Measurements from ENCODE around the gene KIDINS220.

The KIDINS220 gene

DNA sequence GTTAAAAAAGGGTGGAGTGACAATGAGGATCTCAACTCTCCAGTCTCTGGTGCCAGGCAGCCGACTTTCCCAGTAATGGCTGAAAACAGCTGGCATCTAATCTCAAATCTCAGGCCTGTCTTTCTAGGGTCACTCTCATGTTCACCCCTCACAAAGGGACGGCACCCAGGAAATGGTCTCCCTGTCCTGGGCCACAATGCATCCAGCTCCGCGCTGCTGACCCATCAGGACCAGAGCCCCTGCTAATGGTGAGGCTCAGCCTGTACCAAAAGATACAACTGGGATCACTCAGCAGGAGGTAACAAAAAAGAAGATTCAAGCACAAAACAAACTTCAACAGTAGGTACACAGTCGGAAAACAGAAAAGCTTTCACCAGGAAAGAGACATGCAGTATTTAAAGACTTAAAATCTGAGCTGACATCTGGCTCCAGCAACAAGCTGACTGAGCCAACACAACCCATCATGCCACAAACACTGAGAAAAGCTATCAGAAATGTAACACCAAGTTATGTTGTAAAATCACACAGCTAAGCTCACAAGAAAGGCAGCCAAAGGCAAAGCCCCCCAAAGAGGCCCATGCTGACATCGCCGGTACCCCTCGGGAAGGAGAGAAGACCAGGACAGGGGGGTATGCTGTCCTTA lies 13.6 kb upstream of the KIDINS220 start:
- DNase-seq, result no peak

DNA sequence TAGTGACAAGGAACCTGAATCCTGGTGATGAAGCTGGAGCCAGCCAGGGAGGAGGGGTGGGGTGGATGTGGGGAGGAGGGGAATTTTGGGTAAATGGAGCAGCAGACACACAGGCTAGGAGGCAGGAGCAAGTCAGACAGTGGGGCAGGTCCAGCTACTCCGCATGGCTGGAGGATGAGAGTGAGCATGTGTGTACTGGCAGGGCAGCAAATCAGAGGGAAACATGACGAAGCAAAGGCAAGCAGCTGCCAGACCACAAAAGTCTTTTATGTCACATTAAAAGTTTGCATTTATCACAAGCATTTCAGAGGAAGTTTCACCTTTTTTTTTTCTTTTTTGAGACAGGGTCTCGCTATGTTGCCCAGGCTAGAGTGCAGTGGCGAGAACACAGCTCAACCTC lies 11.9 kb upstream of the KIDINS220 start:
- DNase-seq, result no peak

DNA sequence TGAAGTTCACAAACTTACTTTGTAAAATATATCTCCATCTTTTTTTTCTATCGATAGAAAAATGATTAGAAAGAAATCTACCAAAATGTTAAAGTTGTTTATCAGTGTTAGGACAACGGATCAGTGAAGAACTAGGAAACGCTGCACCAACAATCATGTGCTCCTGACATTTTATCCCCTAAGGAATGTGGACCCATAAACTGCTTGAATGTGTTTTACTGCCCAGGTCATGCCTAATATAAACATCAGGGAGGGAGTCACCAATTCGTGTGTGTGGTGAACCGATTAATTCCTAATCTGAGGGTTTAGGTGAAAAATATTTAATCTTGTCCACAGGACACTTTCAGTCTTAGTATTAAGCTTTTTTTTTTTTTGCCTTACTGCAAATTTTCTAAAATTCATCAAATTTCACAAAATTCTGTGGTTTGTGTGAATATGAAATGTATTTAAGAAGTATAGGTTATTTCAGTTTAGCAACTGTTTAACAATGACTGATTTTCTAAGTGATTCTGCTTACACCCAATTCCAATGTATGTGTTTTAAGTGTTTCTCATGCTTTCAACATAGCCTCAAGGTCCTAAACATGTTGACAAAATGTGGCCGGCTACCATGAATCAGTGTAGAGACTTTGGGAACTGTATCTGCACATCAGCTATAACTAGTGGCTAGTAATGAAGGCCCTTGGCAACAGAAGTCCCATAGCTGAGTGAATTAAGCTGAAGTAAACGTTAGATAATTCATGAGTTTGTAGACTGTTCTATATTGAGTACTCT lies 11.1 kb upstream of the KIDINS220 start:
- DNase-seq, result no peak

DNA sequence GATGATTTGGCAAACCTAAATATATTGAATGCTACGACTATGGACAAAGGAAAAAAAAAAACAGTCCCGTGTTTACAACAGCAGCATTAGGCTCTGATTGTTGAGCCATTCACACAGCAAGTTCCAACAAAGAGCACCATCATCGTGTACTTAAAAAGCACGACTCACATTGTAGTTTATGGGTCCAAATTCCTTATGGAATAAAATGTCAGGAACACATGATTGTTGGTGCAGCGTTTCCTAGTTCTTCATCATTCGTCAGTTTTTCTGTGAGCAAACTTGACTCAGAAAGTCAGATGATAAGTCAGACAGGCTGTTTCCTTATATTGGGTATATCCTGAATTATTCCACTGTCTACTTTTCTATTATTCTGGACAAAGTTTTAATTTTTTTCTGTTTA lies 10.0 kb upstream of the KIDINS220 start:
- DNase-seq, result no peak

DNA sequence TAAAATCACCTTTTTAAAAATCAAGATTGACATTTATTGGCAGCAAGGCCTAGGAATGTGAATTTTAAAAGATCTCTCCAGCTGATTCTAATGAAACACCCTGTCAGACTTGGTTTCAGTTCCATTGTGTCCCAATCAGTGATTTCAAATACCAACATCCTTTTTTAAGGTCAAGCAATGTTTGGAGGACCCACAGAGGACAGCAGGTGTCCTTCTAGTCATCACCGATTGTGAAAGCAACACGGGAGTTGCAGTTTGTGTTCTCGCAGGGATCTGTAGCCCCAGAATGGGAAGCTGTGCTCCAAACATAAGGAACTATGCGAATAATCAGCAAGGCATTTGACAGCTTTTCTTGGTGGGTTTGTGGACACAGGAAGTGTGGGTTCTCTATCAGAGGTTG lies 4.5 kb upstream of the KIDINS220 start:
- DNase-seq, result no peak

DNA sequence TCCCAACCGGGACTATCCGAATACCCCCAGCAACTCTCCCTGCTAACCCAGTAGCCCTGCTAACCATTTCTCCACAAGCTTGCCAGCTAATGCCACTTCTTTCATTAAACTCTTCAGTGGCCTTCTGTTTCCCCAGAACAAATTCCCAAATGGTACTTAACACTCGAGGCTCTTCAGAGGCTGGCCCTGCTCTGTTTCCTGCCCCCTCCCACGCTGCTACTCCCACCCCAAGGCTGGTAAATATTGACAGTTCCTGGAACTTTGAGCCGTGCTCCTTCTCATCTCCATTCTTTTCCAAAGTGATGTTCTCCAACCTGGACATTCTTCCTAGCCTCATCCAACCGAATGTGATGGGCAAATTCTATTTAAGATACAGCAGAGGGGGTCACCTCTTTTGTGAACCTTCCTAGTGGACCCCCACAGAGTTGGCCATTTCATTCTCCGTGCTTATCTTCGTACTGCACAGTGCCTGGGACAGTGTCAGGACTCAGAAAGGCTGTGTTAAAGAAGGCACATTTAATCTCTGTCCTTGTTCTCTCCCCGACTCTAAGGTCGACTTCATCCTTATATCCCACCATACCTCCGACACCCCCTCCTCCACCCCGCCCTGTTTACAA lies 3.2 kb upstream of the KIDINS220 start:
- no peak for DNase-seq

DNA sequence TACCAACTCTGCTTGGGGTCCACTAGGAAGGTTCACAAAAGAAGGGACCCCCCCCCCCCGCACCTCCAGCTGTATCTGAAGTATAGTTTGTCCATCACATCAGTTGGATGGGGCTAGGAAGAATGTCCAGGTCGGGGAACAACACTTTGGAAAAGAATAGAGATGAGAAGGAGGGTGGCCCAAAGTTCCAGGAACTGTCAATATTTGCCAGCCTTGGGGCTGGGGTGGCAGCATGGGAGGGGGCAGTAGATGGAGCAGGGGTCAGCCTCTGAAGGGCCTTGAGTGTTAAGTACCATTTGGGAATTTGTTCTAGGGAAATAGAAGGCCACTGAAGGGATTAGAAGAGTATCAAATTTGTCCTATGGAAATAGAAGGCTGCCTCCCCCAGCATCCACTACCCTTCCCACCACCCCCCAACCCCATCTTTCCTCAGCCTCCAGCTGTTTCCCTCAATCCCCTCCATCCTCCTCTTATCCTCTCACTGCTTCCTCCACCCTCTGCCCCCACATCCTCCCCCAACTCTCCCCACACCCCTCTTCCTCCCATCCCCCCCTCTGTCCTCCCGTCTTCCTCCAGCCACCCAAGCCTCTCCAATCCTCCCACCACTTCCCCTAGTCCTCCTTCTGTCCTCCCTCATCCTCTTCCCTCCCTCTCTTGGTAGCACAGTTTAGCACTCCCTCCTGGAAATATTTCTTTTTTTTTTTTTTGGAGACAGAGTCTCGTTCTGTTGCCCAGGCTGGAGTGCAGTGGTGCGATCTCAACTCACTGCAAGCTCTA lies 2.0 kb upstream of the KIDINS220 start:
- DNase-seq, result no peak

DNA sequence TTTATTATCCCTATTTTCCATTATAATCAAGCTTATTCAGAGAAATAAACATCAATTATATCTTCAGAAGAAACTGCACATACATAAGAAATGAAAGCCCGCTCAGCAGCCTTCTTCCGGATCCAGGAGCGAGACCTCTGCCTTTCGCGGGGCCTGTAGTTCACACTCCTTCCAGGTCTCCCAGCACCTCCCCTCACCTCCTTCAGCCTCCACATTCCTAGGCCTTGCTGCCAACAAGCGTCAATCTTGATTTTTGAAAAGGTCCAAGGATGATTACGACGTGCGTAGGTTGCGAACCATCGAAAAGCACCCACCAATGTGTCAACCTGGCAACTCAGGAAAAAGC lies 355 bp upstream of the KIDINS220 start:
- DNase-seq, result no peak

DNA sequence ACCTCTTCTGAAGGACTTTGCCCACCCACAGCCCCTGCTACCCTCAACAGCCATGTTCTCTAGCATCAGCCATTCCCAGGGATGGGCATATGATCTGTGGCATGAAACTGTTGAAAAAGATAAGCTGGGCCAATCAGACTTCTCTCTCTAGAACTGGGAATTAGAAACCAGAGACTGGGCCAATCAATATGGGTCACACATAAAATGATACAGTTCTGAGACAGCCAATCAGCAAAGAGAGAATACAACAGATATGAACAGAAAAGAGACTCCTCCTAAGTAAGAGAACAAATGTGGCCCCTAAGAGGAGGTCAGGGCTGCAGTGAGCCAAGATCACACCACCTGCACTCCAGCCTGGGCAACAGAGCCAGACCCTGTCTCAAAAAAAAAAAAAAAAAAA lies 2.1 kb downstream of the KIDINS220 start:
- no peak for DNase-seq

DNA sequence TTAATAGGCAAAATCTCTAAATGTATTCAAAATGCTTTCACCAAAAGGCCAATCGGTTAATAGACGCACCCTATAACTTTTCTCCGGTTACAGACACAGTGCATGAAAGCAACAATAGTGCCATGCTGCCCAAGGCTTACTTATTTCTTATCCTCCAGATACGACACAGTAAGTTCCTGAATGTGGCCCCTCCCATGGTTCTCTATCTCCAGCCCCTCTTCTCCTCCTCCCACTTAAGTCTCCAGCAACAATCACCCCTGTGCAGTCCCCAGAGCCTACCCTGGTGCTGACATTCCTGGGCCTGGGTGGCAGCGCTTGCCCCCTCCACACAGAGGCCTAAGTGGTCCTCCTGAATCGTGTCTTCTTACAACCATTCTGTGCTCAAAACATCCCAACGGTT lies 3.6 kb downstream of the KIDINS220 start:
- DNase-seq, result no peak

DNA sequence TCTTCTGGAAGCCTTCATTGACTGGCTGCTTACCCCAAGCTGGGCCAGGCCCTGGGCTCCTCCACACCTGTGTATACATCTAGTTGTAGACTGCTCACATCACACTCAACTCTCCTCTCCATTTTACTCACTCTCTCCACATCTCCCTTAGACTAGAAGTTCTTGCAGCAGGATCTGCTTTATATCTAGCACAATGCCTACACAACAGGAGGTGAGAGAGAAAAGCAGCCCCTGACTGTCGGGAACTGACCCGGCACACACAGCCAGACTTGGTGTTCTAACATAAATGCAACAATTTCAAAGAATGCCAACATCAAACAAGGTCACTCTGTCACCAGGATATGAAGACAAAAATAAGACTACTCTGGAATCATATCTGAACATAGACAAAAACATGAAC lies 5.9 kb downstream of the KIDINS220 start:
- DNase-seq, result no peak

DNA sequence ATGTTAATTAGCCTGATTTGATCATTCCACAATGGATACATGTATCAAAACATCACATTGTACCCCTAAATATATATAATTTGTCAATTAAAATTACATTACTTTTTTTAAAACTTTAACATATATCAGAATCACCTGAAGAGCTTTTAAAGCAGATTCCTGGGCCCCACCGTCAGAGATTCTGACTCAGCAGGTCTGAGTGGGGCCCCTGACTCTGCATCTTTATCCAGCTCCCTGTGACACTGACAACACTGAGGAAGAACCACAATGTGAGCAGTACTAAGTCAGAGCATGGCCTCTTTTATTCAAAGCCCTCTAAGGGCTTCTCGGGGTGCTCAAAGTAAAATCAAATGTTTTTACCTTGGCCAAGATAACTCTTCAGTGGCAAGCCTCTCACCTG lies 9.7 kb downstream of the KIDINS220 start:
- DNase-seq, result no peak

DNA sequence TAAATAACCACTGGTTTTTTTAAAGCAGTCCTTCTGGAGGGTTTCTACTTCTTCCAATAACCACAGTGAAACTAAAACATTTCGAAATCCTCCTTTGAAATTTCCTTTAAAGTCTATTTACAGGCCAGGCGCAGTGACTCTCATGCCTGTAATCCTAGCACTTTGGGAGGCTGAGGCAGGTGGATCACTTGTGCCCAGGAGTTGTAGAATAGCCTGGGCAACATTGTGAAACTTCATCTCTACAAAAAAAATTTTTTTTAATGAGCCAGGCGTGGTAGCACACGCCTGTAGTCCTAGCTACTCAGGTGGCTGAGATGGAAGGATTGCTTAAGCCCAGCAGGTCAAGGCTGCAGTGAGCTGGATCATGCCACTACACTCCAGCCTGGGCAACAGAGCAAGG lies 15.2 kb downstream of the KIDINS220 start:
- no peak for DNase-seq

DNA sequence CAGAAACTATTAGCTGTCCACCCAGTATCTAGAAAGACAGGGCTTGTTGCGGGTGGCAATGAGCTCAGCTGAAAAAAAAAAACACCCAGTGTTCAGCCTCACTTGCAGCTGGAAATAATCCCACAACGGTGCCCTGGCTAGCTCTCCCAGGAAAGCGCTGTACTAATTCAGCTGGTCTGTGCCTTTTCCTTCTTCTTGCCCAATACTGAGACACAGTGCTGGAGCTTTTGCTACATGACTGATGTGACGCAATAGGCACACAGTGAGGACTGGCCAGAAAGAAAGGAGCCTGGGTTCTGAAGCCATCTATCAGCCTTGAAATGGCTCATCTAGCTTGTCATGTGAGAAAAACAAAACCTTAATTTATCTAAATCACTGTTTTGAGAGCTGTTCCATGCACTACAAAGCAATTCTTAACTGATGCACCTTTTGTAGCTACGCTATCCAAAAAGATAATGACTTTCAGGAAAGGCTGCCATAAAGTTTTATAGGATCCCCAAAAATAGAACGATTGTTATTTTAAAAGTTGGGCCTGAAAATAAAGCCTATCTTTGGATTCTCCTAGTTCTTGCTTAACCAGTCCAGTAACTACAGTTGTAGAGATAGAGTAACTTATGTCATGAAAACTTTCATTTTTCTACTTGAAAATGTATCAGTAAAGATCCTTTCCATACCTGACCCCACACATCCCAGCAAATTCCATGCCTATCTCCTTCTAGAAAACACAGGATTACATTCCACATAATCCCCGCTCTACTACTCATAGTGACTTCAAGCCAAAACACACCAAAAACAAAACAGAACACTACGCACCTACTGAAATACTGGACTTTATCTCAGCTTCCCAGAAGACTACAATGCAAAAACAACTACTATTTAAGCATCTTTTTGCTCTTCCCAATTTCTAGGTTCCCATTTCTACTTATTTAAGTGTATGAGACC lies 15.9 kb downstream of the KIDINS220 start:
- DNase-seq, result no peak

DNA sequence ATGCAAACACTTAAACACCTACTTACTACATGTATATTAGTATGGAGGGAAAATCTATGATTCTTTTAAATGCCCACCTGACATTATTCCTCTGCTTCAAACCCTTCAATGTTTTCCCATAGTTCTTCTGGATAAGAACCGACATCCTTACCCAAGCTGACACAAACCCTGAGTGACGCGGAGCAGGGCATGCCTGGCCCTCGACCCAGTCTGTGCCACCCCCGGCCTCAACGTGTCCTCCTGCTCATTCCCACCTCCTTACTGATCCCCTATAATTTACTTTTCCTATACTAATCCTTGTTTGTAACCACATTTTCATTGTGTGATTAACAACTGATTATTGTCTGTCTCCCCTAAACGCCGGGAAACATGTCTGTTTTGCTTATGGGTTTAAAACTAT lies 17.5 kb downstream of the KIDINS220 start:
- DNase-seq, result no peak

DNA sequence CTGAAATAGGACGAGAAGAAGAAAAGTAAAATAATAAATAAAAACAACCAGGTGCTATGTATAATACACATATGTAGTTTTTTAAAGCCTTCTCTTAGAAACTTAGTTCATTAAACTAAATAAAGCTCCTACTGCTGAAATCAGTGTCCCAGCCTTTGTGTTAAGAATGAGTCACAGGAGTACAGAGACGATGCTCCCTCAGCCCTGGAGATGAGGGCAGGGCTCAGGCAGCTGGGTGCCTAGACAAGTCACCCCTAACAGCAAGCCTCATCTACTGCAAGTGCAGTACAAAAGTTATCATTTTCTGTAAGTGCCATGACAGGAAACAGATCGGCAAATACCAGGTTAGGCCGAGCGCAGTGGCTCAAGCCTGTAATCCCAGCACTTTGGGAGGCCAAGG lies 18.2 kb downstream of the KIDINS220 start:
- DNase-seq, result no peak

DNA sequence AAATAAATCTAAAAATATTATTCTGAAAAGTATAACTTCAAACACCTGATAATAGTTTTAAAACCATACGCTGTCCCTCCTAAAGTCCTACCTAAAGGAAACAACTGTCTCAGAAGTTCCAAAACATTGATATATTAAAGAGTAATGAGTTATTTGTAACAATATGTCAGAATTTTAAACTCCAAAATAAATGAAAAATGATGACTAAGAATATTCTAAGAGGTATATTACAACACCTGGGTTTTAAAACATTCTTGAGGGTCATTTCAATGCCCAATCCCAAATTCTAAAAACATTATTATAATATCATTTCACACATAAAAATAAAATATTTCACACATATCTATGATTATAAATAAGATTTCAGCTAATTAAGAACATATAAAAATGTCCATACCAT lies 20.2 kb downstream of the KIDINS220 start:
- no peak for DNase-seq

DNA sequence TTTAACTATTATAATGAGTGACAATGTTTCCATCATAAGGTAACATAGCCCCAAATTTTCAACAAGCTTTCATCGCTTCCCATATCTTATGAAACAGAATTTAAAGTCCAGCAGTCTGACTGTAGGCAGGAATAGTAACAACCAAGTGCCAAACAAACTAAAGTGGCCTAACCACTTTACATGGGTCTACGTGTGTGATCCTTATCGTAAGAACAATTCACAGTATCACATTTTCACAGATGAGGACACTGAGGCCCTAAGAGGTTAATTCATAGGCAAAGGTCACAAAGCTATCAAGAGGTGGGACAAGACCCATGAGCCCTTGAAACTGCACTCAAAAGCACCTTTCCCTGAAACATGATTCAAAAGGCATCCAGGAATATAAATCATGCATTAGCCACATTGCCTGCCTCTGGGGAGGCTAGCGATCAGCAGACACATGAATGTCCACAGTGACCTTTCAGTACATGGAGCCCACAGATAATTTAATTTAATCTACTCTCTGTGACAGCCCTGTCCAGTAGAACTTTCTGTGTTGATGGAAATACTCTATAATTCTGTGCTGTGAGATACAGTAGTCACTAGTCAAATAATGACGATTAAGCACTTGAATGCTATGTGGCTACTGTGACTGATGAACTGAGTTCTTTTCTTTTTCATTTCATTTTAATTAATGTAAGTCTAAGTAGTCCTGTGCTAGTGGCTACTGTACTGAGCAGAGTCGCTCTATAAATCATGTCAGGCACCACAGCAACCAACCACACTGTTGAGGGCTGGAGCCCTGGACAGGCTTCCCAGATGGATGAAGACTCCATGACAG lies 30.3 kb downstream of the KIDINS220 start:
- no peak for DNase-seq

DNA sequence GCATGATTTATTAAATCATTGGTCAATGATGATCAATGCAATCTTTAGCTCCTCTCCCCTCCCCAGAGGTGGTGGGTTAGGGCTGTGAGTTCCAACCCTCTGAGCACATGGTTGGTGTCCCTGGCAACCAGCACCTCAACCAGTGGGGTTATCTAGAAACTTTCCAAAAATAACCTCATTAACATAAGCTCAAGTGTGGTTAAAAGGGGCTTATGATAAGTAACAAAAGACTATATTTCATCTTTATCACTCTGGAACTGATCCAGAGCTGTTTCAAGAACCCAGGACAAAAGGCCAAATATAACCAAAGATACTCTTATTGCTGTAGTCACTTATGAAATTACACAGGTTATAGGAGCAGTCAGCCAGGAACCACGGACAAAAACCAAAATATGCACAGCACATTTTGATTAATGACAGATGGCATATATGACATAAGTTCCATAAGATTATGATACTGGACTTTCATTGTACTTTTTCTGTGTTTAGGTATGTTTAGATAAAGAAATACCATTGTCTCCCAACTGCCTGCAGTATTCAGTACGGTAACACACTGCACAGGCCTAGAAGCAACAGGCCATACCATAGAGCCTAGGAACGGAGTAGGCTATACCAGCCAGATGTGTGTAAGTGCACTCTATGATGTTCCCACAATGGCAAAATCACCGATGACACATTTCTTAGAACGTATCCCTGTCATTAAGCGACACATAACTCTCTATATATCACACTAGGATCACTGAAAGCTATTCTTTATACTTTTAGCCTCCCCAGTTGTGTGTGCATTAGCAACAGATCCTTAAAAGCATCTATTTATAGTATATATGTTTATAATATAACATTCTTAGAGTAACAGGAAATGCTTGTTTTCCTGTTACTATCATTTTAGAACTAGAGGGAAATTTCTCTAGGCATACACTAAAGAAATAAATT lies 31.9 kb downstream of the KIDINS220 start:
- DNase-seq, result no peak

DNA sequence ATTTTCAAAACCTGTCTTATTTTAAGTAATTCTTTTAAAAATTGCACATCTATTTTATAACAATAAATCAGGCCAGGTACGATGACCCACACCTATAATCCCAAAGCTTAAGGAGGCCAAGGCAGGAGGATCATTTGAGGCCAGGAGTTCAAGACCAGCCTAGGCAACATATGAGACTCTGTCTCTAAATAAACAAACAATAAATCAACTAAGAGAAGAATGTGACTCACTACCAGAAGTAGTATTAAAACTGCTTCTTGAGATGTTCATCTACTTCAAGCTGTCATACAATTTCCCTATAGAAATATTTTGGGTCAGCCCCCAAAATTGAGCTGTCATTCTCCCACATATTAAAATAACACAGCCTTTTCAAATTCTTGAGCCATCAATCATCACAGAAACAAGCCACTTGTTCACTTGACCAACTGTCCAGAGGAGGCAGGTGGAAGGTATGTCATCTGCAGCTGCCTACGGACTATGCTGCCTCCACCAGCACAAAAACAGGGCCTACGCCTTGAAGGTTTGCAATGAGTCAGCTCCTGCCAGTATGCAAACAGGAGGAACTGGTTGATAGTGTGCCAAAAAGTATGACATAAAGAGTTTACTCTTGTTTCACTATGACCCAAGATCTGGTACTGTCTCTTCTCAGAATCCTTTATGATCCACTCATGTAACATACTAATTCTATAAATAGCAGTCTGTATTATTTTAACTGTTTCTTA lies 33.6 kb downstream of the KIDINS220 start:
- no peak for DNase-seq

Data from cortex of kidney (tissue), 1 donor.